HepG2 (cell line): Measurements from ENCODE around the gene EP300. TPM values are rescaled to one million over a fixed set of nuclear protein-coding genes. Genes with fewer than 3 reads are reported as not detected.

Experiments used
- ATAC-seq: fragments of 200-7000 bp; cut with Tn5 transposase; 3 replicates; pipeline ENCODE4 v1.9.1; 2020; ENCODE audit warnings: mild to moderate bottlenecking, moderate library complexity
- BruUV-seq: library from RNA; stranded (reverse); fragments of 400-500 nt; replicated peaks from 2 replicates; lab custom pipeline; 2021; lab: Mats Ljungman, UMichigan
- CTCF ChIA-PET: fragments of 300-600 bp; formaldehyde crosslinking; extraction: SDS; loops from one replicate; lab custom pipeline; 2021; ENCODE audit warnings: low total read pairs, inconsistent platforms, low intra/inter-chr PET ratio; lab: Yijun Ruan, JAX
- POLR2A ChIA-PET: fragments of 350-600 bp; sonication (Branson Sonifier 250); formaldehyde crosslinking; loops from one replicate; lab custom pipeline; 2020; ENCODE audit warnings: antibody characterized with exemption, inconsistent platforms; lab: Yijun Ruan, JAX
- DNase-seq: peaks from one replicate; pipeline ENCODE4 v3.0.0-alpha.2; 2015; ENCODE audit warnings: low spot score
- FAIRE-seq: peaks from 3 replicates; lab custom pipeline; 2011; peaks lifted over from hg19 to GRCh38; lab: Jason Lieb, UNC
- H2AFZ ChIP-seq: one replicate; pipeline ENCODE4 v1.6.1; 2011; ENCODE audit warnings: low read length, inconsistent platforms
- H3K27ac ChIP-seq: fragments of 300-600 bp; 3 replicates; pipeline ENCODE4 v1.8.0; 2011; ENCODE audit warnings: mixed run types, mild to moderate bottlenecking, mixed read lengths, low read length, inconsistent platforms; ENCODE audit not compliant: insufficient read depth; ENCODE audit errors: extremely low read length
- H3K27me3 ChIP-seq, 2 experiments: fragments of 200-600 bp in 1 of 2; 2 replicates in 1 of 2; 3 replicates in 1 of 2; pipeline versions ENCODE4 v1.6.0 to v1.8.0; 2011; ENCODE audit warnings: low read length in 2 of 2, mild to moderate bottlenecking in 2 of 2, moderate library complexity in 2 of 2, inconsistent platforms in 1 of 2; ENCODE audit not compliant: insufficient read depth in 2 of 2, control insufficient read depth in 1 of 2
- H3K36me3 ChIP-seq, 2 experiments: fragments of 200-600 bp in 1 of 2; replicated peaks in 1 of 2; 2 replicates in 1 of 2; 3 replicates in 1 of 2; pipeline versions ENCODE4 v1.5.1 to v1.8.0; 2011; ENCODE audit warnings: low read length in 2 of 2, inconsistent platforms in 1 of 2; ENCODE audit not compliant: insufficient read depth in 2 of 2, control insufficient read depth in 1 of 2
- H3K4me1 ChIP-seq: 2 replicates; pipeline ENCODE4 v1.5.1; 2012; ENCODE audit warnings: low read length, inconsistent platforms; ENCODE audit not compliant: insufficient read depth
- H3K4me2 ChIP-seq: 2 replicates; pipeline ENCODE4 v1.6.0; 2011; ENCODE audit warnings: low read depth, low read length, inconsistent platforms
- H3K4me3 ChIP-seq, 3 experiments: fragments of 200-600 bp in 1 of 3; sonication (generic), shearing (Covaris generic) in 1 of 3; replicated peaks in 1 of 3; 2 replicates each; pipeline ENCODE4 v1.5.1; 2011 to 2016; ENCODE audit warnings: low read length in 3 of 3, inconsistent platforms in 2 of 3, low read depth in 2 of 3, mild to moderate bottlenecking in 2 of 3, control low read depth in 1 of 3, mixed read lengths in 1 of 3; ENCODE audit not compliant: insufficient read depth in 1 of 3
- H3K79me2 ChIP-seq: one replicate; pipeline ENCODE4 v1.6.1; 2011; ENCODE audit warnings: low read length, inconsistent platforms; ENCODE audit not compliant: insufficient read depth
- H3K9ac ChIP-seq: 2 replicates; pipeline ENCODE4 v1.6.0; 2011; ENCODE audit warnings: mild to moderate bottlenecking, low read depth, low read length, inconsistent platforms; ENCODE audit not compliant: insufficient read depth
- H3K9me3 ChIP-seq: 2 replicates; pipeline ENCODE4 v1.5.1; 2012; ENCODE audit warnings: mild to moderate bottlenecking, low read length
- H4K20me1 ChIP-seq: 2 replicates; pipeline ENCODE4 v1.6.0; 2011; ENCODE audit warnings: inconsistent platforms, mild to moderate bottlenecking, low read length, moderate library complexity; ENCODE audit not compliant: insufficient read depth
- HMG20B ChIP-seq: conservative IDR thresholded peaks from 2 replicates; pipeline ENCODE4 v1.6.1; 2016; ENCODE audit warnings: missing genetic modification reagents, missing compliant biosample characterization
- ISX ChIP-seq: sonication (generic); formaldehyde crosslinking; conservative IDR thresholded peaks from 2 replicates; pipeline ENCODE4 v1.5.0; 2020; ENCODE audit warnings: missing genetic modification reagents
- MIXL1 ChIP-seq: IDR thresholded peaks from 2 replicates; pipeline ENCODE4 v1.6.1; 2016
- SALL1 ChIP-seq: sonication (generic); formaldehyde crosslinking; IDR thresholded peaks from 2 replicates; pipeline ENCODE4 v1.8.0; 2022; ENCODE audit warnings: mild to moderate bottlenecking, missing genetic modification reagents
- SATB2 ChIP-seq: sonication (generic); formaldehyde crosslinking; IDR thresholded peaks from 2 replicates; pipeline ENCODE4 v1.5.0; 2020; ENCODE audit warnings: missing genetic modification reagents
- SPEN ChIP-seq: sonication (generic); formaldehyde crosslinking; IDR thresholded peaks from 2 replicates; pipeline ENCODE4 v1.5.1; 2020; ENCODE audit warnings: low read depth, mild to moderate bottlenecking, missing genetic modification reagents
- ZHX2 ChIP-seq, 2 experiments: sonication (generic) in 1 of 2; formaldehyde crosslinking in 1 of 2; IDR thresholded peaks; 2 replicates each; pipeline versions ENCODE4 v1.6.1 to v1.9.0; 2014 to 2022; ENCODE audit warnings: antibody characterized with exemption in 1 of 2, borderline replicate concordance in 1 of 2, inconsistent platforms in 1 of 2, low read depth in 1 of 2, missing genetic modification reagents in 1 of 2
- ZNF251 ChIP-seq: sonication (generic); formaldehyde crosslinking; IDR thresholded peaks from 2 replicates; pipeline ENCODE4 v1.9.0; 2021; ENCODE audit warnings: mild to moderate bottlenecking, missing genetic modification reagents
- ZNF441 ChIP-seq: sonication (generic); formaldehyde crosslinking; IDR thresholded peaks from 2 replicates; pipeline ENCODE4 v1.7.0; 2021; ENCODE audit warnings: missing genetic modification reagents, borderline replicate concordance
- WGBS: methylation state at CpG from one replicate; pipeline ENCODE4 v1.1.6; 2017; ENCODE audit warnings: low lambda C conversion rate; 5-methylcytosine and 5-hydroxymethylcytosine counted together
- in situ Hi-C: cut with HindIII; loops from 2 replicates; pipeline ENCODE4 v1.10.0; 2017; ENCODE audit warnings: low pct_unique_long_range_greater_than_20kb; ENCODE audit not compliant: extremely low pct_ligation_motif_present
- intact Hi-C: fragments of 100-400 bp; cut with micrococcal nuclease; formaldehyde crosslinking; loops from one replicate; pipeline ENCODE4 v1.10.0; 2022; ENCODE audit not compliant: unreplicated experiment
- polyA plus RNA-seq, 8 experiments: library from polyadenylated mRNA; depleted of rRNA in 3 of 8; stranded (reverse) in 7 of 8; unstranded in 1 of 8; fragments of >200 nt; fragmentation: Illumina TruSeq in 4 of 8; extraction: Trizol in 4 of 8; gene quantifications; 2 replicates each; pipeline versions ENCODE4 v1.2.1 to v1.2.3, GENCODE V29; 2011 to 2016; ENCODE audit warnings: low read depth in 4 of 8, missing spikeins in 1 of 8, mixed read lengths in 1 of 8; ENCODE audit not compliant: insufficient read depth in 1 of 8
- total RNA-seq, 5 experiments: library from RNA; depleted of rRNA; stranded (reverse); fragments of >200 nt; fragmentation: Illumina TruSeq; extraction: Trizol; gene quantifications; 2 replicates each; pipeline ENCODE4 v1.2.3, GENCODE V29; 2016; ENCODE audit warnings: low read depth in 1 of 5

Gene EP300
- total and polyA plus RNA-seq, 2 of the 13 experiments (the other 11 are each of a cell fraction or from before 2014, with no cell fraction given) = 13.6 to 14.9 TPM

DNA sequence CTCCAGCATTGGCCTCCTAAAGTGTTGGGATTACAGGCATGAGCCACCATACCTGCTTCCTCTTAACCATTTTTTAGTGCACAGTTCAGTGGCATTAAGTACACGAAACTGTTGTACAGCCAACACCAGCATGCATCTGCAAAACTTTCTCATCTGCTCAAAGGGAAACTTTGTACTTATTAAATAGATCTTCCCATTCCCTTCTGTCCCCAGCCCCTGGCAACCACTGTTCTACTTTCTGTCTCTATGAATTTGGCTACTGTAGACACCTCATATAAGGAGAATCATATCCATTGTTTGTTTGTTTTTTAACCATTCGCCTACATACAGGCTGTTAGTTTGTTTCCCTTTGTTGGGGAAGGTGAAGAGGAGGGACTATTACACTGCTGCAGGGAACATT is 6.5 kb upstream of the EP300 start:
- intact Hi-C loops (no loop called here), in situ Hi-C loops (no loop called here)
- DNase-seq (no peak), ATAC-seq (peak; percentile 38), FAIRE-seq (no peak)
- Histone ChIP-seq H3K79me2 (no peaks in the 10 kb centered on the region), H3K9me3 (no peaks in the 10 kb centered on the region), H3K36me3 (no peaks in the 10 kb centered on the region), H3K4me2 (peak overlapping the region; percentile 21), H4K20me1 (no peaks in the 10 kb centered on the region), H3K27me3 (no peaks in the 10 kb centered on the region), H3K27ac (no peak overlapping the region), H3K9ac (no peak overlapping the region), H3K4me1 (peaks cover 13% of the 10 kb centered on the region), H2AFZ (peak overlapping the region; percentile 9), H3K4me3 (no peak overlapping the region)
- BruUV-seq = no TSS peak
- no peak for TF ChIP-seq ZNF251
- POLR2A ChIA-PET = interaction anchor here (0.6 kb wide), 1 partner anchor 64 kb away, joined by 3 read pairs; no protein-coding TSS in a partner anchor
- CTCF ChIA-PET = no interaction called here
- WGBS = 5% methylated on average over 2 of the region's 2 CpGs

DNA sequence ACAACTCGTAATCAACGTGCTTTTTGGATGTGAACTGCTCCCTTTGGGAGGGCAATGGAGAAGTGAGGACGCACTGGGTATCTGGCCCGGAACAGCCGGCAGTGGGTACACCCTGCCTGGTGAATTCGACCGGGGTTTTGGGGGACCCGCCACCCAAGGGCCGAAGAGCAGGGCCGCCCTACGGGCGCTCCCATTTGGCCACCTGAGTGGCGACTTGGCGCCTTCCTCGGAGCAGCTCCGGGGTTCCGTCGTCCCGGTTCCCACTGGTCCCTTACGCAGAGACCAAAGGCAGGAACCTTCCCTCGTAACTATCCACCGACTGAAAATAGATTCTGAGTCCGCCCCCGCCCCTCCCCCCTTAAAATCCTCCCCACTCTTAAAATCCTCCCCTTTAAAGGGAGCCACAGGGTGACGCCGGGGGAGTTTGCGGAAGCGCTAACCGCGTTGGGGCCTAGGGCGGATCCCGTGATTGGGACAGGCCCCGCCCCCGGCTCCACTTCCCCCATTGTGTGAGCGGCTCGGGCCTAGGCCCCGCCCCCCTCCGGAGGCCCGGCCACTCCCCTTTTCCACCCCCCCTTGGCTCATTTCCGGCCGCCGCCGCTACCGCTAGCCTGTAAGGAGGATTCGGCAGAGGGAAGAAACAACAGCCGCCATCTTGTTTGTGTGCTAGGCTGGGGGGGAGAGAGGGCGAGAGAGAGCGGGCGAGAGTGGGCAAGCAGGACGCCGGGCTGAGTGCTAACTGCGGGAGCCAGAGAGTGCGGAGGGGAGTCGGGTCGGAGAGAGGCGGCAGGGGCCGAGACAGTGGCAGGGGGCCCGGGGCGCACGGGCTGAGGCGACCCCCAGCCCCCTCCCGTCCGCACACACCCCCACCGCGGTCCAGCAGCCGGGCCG is 1.0 kb upstream of the EP300 start:
- Histone ChIP-seq H3K9ac (peak overlapping the region; percentile 100), H2AFZ (peak overlapping the region; percentile 31), H3K4me2 (peak overlapping the region; percentile 70), H3K9me3 (no peaks in the 10 kb centered on the region), H3K27me3 (no peaks in the 10 kb centered on the region), H3K36me3 (no peaks in the 10 kb centered on the region), H4K20me1 (peaks cover 35% of the 10 kb centered on the region), H3K27ac (peak overlapping the region; percentile 99), H3K4me3 (peak overlapping the region; percentile 90 to 97 (median 92)), H3K4me1 (peaks cover 26% of the 10 kb centered on the region), H3K79me2 (peaks cover 42% of the 10 kb centered on the region)
- ChIA-PET CTCF (no interaction called here), POLR2A (interaction anchor here (0.9 to 7.2 kb wide), 4 partner anchors 10 to 140 kb away, joined by 3 to 71 read pairs (median 18); partner anchors contain the start of gene RBX1)
- in situ Hi-C loops (loop anchor here (5.0 kb wide), 1 partner anchor 139 kb away; the partner anchor contains the start of gene RBX1), intact Hi-C loops (loop anchor here (1.0 kb wide), 2 partner anchors 69 to 140 kb away; partner anchors contain the start of gene RBX1)
- DNase-seq (peak; percentile 96), FAIRE-seq (peak; percentile 74), ATAC-seq (peak; percentile 90)
- under 1% methylated on average over 28 of the region's 67 CpGs for WGBS
- BruUV-seq = no TSS peak
- no peak for TF ChIP-seq HMG20B (CRISPR knock-in tag)
- peak; percentile 65 for TF ChIP-seq ZHX2 (IDR thresholded peaks at IDR 0.05; ENCODE audit: low read depth)
- TF ChIP-seq ZHX2 (CRISPR knock-in tag; IDR thresholded peaks at IDR 0.05; ENCODE audit: borderline replicate concordance) = no peak
- TF ChIP-seq ZNF441 (CRISPR knock-in tag) = no peak
- peak; percentile 13; the same call in 1 of the 2 replicates for TF ChIP-seq MIXL1 (CRISPR knock-in tag)
- TF ChIP-seq SPEN = no peak
- TF ChIP-seq SATB2 = no peak
- TF ChIP-seq SALL1 (CRISPR knock-in tag) = peak; percentile 81; the same call in 1 of the 2 replicates
- TF ChIP-seq ISX = no peak
